Neuronal stem cell (in vitro differentiated cells): Measurements from ENCODE around the gene TECTA.

ENCODE experiments used
- DNase-seq: peaks from one replicate; pipeline ENCODE4 v3.0.0-alpha.2; 2013; ENCODE audit warnings: low spot score
- H2AFZ ChIP-seq: one replicate; pipeline ENCODE4 v1.6.1; 2013; ENCODE audit warnings: mild to moderate bottlenecking, low read length, inconsistent platforms
- H2AK5ac ChIP-seq: 2 replicates; pipeline ENCODE4 v1.6.1; 2013; ENCODE audit warnings: low read depth, mild to moderate bottlenecking, inconsistent platforms, low read length, moderate library complexity, mixed read lengths
- H2BK120ac ChIP-seq: 2 replicates; pipeline ENCODE4 v1.6.1; 2013; ENCODE audit warnings: low read depth, mild to moderate bottlenecking, inconsistent platforms, low read length, moderate library complexity, mixed read lengths
- H2BK12ac ChIP-seq: one replicate; pipeline ENCODE4 v1.6.1; 2013; ENCODE audit warnings: low read length, inconsistent platforms
- H2BK15ac ChIP-seq: 2 replicates; pipeline ENCODE4 v1.6.1; 2013; ENCODE audit warnings: mild to moderate bottlenecking, low read length, inconsistent platforms, mixed read lengths
- H2BK5ac ChIP-seq: one replicate; pipeline ENCODE4 v1.6.1; 2013; ENCODE audit warnings: inconsistent platforms, mild to moderate bottlenecking, low read length, moderate library complexity
- H3K14ac ChIP-seq: one replicate; pipeline ENCODE4 v1.6.1; 2013; ENCODE audit warnings: low read length, inconsistent platforms
- H3K18ac ChIP-seq: 2 replicates; pipeline ENCODE4 v1.6.1; 2013; ENCODE audit warnings: low read length, inconsistent platforms
- H3K23ac ChIP-seq: 2 replicates; pipeline ENCODE4 v1.6.1; 2013; ENCODE audit warnings: low read depth, mild to moderate bottlenecking, mixed read lengths, low read length, inconsistent platforms; ENCODE audit not compliant: poor library complexity
- H3K27ac ChIP-seq: replicated peaks from 3 replicates; pipeline ENCODE4 v1.5.1; 2013; ENCODE audit warnings: low read length, inconsistent platforms
- H3K27me3 ChIP-seq, 3 experiments: 2 replicates each; pipeline ENCODE4 v1.6.1; 2013; ENCODE audit warnings: low read length in 3 of 3, mild to moderate bottlenecking in 2 of 3, inconsistent platforms in 1 of 3, low read depth in 1 of 3, mixed read lengths in 1 of 3, moderate library complexity in 1 of 3; ENCODE audit not compliant: control insufficient read depth in 3 of 3, insufficient read depth in 3 of 3
- H3K36me3 ChIP-seq, 2 donors: replicated peaks in 1 of 2; 2 replicates each; pipeline ENCODE4 v1.6.1; 2013; ENCODE audit warnings: low read length in 2 of 2; ENCODE audit not compliant: control insufficient read depth in 2 of 2, insufficient read depth in 2 of 2
- H3K4ac ChIP-seq: 2 replicates; pipeline ENCODE4 v1.6.1; 2013; ENCODE audit warnings: inconsistent platforms, mild to moderate bottlenecking, low read length, moderate library complexity
- H3K4me1 ChIP-seq, 2 donors: 1 replicate in 1 of 2; 2 replicates in 1 of 2; pipeline ENCODE4 v1.6.1; 2013; ENCODE audit warnings: low read length in 2 of 2, low read depth in 1 of 2; ENCODE audit not compliant: control insufficient read depth in 2 of 2, insufficient read depth in 1 of 2
- H3K4me2 ChIP-seq: one replicate; pipeline ENCODE4 v1.6.1; 2013; ENCODE audit warnings: mild to moderate bottlenecking, low read length, inconsistent platforms; ENCODE audit not compliant: insufficient read depth, poor library complexity, severe bottlenecking
- H3K4me3 ChIP-seq, 2 donors: 2 replicates each; pipeline ENCODE4 v1.5.1; 2013; ENCODE audit warnings: low read length in 2 of 2, mild to moderate bottlenecking in 2 of 2, inconsistent platforms in 1 of 2, moderate library complexity in 1 of 2
- H3K79me1 ChIP-seq: one replicate; pipeline ENCODE4 v1.6.1; 2013; ENCODE audit warnings: low read depth, mild to moderate bottlenecking, inconsistent platforms, low read length, moderate library complexity
- H3K9ac ChIP-seq: one replicate; pipeline ENCODE4 v1.6.1; 2013; ENCODE audit warnings: mild to moderate bottlenecking, low read depth, low read length, inconsistent platforms; ENCODE audit not compliant: poor library complexity
- H3K9me3 ChIP-seq, 2 donors: replicated peaks in 1 of 2; 2 replicates each; pipeline versions ENCODE3 to v1.6.1; 2013; ENCODE audit warnings: low read length in 2 of 2, mild to moderate bottlenecking in 2 of 2, inconsistent platforms in 1 of 2, low read depth in 1 of 2, mixed read lengths in 1 of 2, moderate library complexity in 1 of 2; ENCODE audit not compliant: control insufficient read depth in 2 of 2, insufficient read depth in 1 of 2
- H4K8ac ChIP-seq: one replicate; pipeline ENCODE4 v1.6.1; 2013; ENCODE audit warnings: low read depth, mild to moderate bottlenecking, inconsistent platforms, low read length, moderate library complexity
- H4K91ac ChIP-seq: one replicate; pipeline ENCODE4 v1.6.1; 2013; ENCODE audit warnings: low read length, low read depth, mild to moderate bottlenecking, inconsistent platforms; ENCODE audit not compliant: poor library complexity
- WGBS, 2 donors: extraction: QIAGEN DNeasy Blood & Tissue Kit; methylation state at CpG; one replicate each; pipeline ENCODE4 v1.1.7; 2013; ENCODE audit warnings: missing lambda C conversion rate in 2 of 2, mixed read lengths in 1 of 2; ENCODE audit not compliant: insufficient read length in 2 of 2, insufficient replicate concordance in 1 of 2; ENCODE audit errors: extremely low coverage in 2 of 2; 5-methylcytosine and 5-hydroxymethylcytosine counted together

Gene TECTA

GRCh38 chr11:121141066-121141465 lies 40.0 kb downstream of the TECTA start:
- Histone ChIP-seq H4K91ac (no peak overlapping the region), H3K23ac (no peak overlapping the region)
- no CpG with 5 or more reads among the region's 1 CpG for WGBS, 2 donors

GRCh38 chr11:121143921-121144320 lies 42.9 kb downstream of the TECTA start:
- Histone ChIP-seq H4K8ac (no peak overlapping the region), H3K23ac (no peak overlapping the region), H3K27ac (no peak overlapping the region), H3K4me2 (no peak overlapping the region), H3K9ac (no peak overlapping the region), H2AFZ (no peak overlapping the region), H3K4ac (no peak overlapping the region), H3K36me3 (no peaks in the 10 kb centered on the region), H3K18ac (no peak overlapping the region), H2BK15ac (no peak overlapping the region), H3K27me3 (no peaks in the 10 kb centered on the region), H3K79me1 (no peaks in the 10 kb centered on the region), H2BK5ac (no peak overlapping the region), H4K91ac (no peak overlapping the region), H2BK120ac (no peak overlapping the region), H3K9me3 (peaks cover 0 to 2% of the 10 kb centered on the region in 2 donors), H2AK5ac (no peak overlapping the region), H3K14ac (peak overlapping the region; percentile 32), H2BK12ac (no peak overlapping the region), H3K4me3 (no peak overlapping the region), H3K4me1 (peaks cover 0 to 1% of the 10 kb centered on the region in 2 donors)
- no peak for DNase-seq
- WGBS, 2 donors: no CpG with 5 or more reads among the region's 5 CpGs

More at GRCh38 chr11:121141066-121141465, 40.0 kb downstream of the TECTA start:
- no peak overlapping the region for H2BK5ac ChIP-seq
- H3K27ac ChIP-seq: no peak overlapping the region
- no peak overlapping the region for H3K18ac ChIP-seq
- no peak overlapping the region for H3K14ac ChIP-seq
- H2AFZ ChIP-seq: no peak overlapping the region
- H2BK12ac ChIP-seq: no peak overlapping the region
- no peak overlapping the region for H2BK15ac ChIP-seq
- H3K4me1 ChIP-seq: peaks cover 0 to 1% of the 10 kb centered on the region in 2 donors
- H3K79me1 ChIP-seq: no peaks in the 10 kb centered on the region
- no peaks in the 10 kb centered on the region for H3K27me3 ChIP-seq
- H3K4ac ChIP-seq: no peak overlapping the region
- no peak overlapping the region for H3K4me3 ChIP-seq
- H3K9ac ChIP-seq: no peak overlapping the region
- H3K4me2 ChIP-seq: no peak overlapping the region
- no peak overlapping the region for H2BK120ac ChIP-seq
- peaks cover 0 to 6% of the 10 kb centered on the region in 2 donors for H3K9me3 ChIP-seq
- no peak for DNase-seq
- no peak overlapping the region for H4K8ac ChIP-seq
- H2AK5ac ChIP-seq: no peak overlapping the region
- peaks cover 0 to 3% of the 10 kb centered on the region in 2 donors for H3K36me3 ChIP-seq

- Histone ChIP-seq H3K4me1 (peaks cover 0 to 1% of the 10 kb centered on the region in 2 donors), H3K4me2 (no peak overlapping the region), H4K8ac (no peak overlapping the region), H3K36me3 (no peaks in the 10 kb centered on the region), H2AK5ac (no peak overlapping the region), H2AFZ (no peak overlapping the region), H2BK5ac (no peak overlapping the region), H3K18ac (no peak overlapping the region), H3K23ac (no peak overlapping the region), H3K9me3 (peaks cover 0 to 2% of the 10 kb centered on the region in 2 donors), H3K27ac (no peak overlapping the region), H3K9ac (no peak overlapping the region), H2BK12ac (no peak overlapping the region), H3K79me1 (no peaks in the 10 kb centered on the region), H2BK15ac (no peak overlapping the region), H3K4me3 (no peak overlapping the region), H3K4ac (no peak overlapping the region), H3K27me3 (no peaks in the 10 kb centered on the region), H4K91ac (no peak overlapping the region), H2BK120ac (no peak overlapping the region), H3K14ac (no peak overlapping the region)
- no peak for DNase-seq
- WGBS, 2 donors: no CpG with 5 or more reads among the region's 5 CpGs
Measured at GRCh38 chr11:121144723-121145122, 43.7 kb downstream of the TECTA start.

GRCh38 chr11:121145826-121146225 lies 44.8 kb downstream of the TECTA start:
- Histone ChIP-seq H2BK12ac (no peak overlapping the region), H3K18ac (no peak overlapping the region), H2BK120ac (no peak overlapping the region), H3K14ac (no peak overlapping the region), H3K36me3 (no peaks in the 10 kb centered on the region), H2BK15ac (no peak overlapping the region), H4K91ac (no peak overlapping the region), H3K4me2 (no peak overlapping the region), H3K79me1 (no peaks in the 10 kb centered on the region), H3K27me3 (no peaks in the 10 kb centered on the region), H3K9me3 (peaks cover 0 to 2% of the 10 kb centered on the region in 2 donors), H4K8ac (no peak overlapping the region), H3K4me1 (peaks cover 0 to 1% of the 10 kb centered on the region in 2 donors), H3K23ac (peak overlapping the region; percentile 62), H3K4ac (no peak overlapping the region), H3K27ac (no peak overlapping the region), H2AFZ (no peak overlapping the region), H2BK5ac (no peak overlapping the region), H3K9ac (no peak overlapping the region), H3K4me3 (peak overlapping the region in 1 of 2 donors; percentile 29), H2AK5ac (no peak overlapping the region)
- no CpG with 5 or more reads among the region's 11 CpGs for WGBS, 2 donors
- no peak for DNase-seq
